GM11168 (cell line): ENCODE measurements around the gene ARID3A.

Experiments used
- in situ Hi-C: fragments of 300-500 bp; cut with MboI; formaldehyde crosslinking; loops from one replicate; pipeline ENCODE4 v1.12.0; 2022; ENCODE audit warnings: low sequenced_read_pairs; ENCODE audit not compliant: unreplicated experiment

The ARID3A gene

DNA sequence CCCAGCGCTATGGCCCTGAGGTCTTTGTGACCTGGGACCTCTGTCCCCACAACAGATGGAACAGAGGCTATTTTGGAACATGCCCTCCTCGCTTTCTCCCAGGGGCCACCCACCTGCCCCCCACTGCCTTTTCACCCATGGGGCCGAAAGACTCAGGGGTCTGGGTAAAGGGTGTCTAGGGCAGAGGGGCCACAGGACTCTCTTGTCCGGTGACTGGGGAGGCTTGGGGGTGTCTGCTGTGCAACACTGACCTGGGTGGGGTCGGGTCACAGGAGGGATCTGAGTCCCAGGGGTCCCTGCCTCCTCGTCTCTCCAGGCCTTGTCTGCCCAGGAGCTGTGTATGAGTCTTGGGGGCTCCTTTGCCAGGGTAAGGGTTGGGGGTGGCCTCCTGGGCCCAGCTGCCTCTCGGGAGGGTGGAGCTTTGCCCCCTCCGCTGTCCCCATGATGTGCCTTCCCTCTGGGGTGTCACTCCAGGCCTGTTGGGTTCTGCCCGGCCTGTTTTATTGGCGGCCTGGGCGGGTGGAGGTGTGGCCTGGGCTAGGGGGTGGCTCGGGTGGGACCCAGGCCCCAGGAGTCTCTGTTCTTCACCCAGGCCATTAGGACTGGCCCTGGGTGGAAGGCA, 2.1 kb downstream of the ARID3A start:
- in situ Hi-C loops = no loop called here

DNA sequence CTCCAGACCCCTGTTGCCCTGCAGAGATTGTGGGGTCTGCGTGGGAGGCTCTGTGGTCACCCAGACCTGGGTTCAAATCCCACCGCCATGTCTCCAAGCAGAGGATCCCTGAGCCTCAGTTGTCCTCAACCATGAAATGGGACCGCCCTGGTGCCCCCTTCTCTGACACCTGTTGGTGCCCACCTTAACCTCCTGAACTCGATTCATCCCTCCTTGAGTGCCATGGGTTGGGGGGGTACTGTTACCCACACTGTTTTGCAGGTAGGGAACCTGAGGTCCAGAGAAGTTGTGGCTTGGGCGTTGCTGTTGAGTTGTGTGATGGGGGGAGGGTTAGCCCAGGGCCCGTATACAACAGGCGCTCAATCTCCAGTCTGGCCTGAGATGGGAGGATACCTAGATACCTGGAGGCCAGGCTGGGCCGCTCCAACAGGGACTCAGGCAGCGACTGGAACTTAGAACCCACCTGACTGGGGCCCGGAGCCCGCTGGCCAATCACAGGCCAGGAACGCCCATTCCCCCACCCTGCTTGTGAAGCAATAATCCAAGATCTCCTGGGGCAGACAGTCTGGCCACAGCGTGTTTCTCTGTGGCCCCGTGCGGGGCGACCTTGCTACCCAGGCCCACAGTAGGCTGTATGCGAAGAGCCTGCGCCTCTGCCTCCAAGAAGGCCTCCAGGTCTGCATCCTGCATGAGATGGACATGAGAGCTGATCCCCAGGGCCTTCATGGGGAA, 2.8 kb downstream of the ARID3A start:
- in situ Hi-C loops = no loop called here

DNA sequence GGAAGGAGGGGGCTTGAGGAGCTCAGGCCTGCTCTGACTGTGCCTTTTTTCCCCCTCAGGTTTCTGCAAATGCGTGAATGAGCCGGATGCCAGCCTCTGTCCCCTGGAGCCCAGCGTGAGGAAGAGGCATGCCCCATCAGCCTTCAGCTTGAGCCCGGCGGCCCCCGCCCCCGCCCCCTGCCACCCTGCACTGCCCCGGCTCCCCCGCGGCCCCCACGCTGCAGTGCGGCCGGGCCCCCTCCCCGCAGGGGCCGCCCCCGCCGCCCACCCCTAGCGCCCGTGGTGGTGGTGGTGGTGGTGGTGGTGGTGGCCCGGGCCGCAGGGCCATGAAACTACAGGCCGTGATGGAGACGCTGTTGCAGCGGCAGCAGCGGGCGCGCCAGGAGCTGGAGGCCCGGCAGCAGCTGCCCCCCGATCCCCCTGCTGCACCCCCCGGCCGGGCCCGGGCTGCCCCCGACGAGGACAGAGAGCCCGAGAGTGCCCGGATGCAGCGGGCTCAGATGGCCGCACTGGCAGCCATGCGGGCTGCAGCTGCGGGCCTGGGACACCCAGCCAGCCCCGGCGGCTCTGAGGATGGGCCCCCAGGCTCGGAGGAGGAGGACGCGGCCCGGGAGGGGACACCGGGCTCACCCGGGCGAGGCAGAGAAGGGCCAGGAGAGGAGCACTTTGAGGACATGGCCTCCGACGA, 3.5 kb downstream of the ARID3A start:
- in situ Hi-C loops = no loop called here

DNA sequence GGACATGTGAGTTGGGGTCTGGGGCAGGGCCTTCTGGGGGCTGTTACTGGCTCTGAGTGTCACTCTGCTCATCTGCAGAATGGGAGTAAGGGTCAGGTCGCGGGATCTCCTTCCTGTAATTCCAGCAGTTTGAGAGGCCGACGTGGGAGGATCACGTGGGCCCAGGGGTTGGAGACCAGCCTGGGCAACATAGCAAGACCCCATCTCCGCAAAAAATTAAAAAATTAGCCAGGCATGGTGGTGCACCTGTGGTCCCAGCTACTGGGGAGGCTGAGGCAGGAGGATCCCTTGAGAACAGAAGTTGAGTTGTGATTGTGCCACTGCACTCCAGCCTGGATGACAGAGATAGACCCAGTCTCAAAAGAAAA, 4.0 kb downstream of the ARID3A start:
- in situ Hi-C loops = no loop called here

DNA sequence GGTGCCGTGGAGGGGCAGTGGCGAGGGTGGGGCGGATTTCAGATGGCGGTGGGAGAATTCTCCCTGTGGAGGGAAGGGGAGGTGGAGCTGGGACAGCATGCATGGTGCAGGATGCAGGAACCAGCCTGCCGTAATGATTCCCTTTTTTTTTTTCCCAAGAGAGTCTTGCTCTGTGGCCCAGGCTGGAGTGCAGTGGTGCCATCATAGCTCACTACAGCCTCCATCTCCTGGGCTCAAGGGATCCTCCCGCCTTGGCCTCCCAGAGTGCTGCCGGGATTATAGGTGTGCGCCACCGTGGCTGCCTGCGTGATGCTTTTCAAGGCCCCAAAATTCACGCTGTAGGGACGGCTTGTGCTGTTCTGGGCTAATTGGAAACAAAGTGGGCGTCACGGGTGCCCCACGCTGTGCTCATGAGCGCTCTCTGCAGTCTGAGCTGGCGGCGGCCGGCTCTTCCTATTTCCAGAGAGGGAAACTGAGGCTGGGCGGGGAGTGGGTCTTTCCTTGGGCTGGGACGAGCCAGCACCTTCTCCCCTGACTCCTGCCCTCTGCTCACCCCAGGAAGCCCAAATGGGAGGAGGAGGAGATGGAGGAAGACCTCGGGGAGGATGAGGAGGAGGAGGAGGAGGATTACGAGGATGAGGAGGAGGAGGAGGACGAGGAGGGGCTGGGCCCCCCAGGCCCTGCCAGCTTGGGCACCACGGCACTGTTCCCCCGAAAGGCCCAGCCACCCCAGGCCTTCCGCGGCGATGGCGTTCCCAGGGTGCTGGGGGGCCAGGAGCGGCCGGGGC, 6.2 kb downstream of the ARID3A start:
- in situ Hi-C loops = no loop called here

DNA sequence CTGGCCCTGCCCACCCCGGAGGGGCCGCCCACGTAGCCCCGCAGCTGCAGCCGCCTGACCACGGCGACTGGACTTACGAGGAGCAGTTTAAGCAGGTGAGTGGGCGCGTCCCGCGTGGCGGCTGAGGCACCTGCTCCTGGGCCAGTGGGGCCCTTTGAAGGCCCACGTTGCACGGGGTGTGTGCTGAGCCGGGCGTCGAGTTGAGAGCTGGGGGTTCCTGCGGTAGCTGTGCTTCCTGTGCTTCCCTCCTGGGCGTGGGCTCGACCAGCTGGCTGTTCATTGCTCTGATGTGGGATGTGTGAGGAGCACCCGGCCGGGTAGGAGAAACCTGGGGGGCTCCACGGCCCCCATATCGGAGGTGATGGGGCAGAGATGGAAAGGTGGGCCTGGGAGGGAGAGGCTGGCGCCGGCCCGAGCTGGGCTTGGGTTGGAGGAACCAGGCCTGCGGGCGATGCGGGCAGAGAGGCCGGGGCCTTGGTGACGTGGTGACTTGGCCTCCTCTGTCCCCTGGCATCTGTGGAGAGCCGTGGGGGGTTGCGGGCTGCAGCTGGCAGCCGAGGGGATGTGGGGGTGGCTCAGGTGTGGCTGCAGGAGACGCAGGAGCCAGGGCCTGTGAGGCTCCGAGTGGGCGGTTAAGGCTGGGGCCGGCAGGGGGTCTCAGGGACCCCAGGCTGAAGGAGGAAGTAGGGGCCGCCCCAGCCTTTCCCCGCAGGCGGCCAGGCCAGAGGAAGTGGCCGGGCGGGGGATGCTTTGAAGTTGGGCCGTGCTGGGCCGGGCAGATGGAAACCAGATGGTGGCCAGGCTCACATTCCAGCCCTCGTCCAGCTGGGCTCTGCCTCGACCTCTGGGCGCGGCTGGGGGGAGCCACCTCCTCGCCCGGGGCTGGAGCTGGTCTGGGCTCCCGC, 7.1 kb downstream of the ARID3A start:
- in situ Hi-C loops = no loop called here

DNA sequence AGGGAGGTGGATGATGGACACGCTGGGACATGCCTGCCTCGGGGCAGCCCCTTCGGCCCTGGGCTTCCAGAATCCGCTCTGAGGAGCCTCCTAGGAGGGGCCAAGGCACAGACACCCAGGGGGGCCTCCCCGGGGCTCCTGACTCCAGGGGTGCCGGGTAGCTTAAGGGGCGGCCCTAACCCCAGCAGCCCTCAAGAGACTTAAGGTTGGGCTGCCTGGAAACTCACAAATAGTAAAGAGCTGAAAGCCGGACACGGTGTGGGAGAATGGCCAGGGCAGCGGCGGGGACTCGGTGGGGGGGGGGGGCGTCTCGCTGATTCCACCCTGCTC, 7.7 kb downstream of the ARID3A start:
- in situ Hi-C loops = no loop called here

DNA sequence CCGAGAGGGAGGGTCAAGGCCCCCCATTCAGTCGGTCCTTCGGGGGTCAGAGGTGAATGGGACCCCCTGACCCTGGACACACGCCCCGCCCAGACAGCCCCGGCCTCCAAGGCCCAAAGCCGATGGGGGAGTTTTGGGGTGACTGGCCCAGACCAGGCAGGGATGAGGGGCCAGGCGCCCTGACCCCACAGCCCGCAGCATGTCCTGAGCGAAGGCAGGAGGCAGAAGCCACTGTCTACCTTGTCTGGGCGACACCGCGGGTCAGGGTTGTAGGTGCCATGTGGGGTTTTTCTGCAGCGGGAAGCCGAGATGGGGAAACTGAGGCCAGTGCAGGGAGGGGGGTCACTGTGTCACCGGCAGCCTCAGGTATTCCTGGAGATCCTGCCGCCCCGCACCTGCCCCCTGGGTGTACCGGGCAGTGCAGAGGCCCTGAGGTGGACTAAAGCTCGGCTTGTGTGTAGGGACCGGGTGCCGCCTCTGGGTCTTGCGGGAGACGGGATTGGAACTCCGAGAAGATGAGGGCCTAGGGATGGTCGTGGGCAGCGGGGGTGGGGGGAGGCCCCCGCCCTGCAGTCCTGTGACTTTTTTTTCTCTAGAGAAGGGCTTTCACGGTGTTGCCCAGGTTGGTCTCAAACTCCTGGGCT, 8.5 kb downstream of the ARID3A start:
- in situ Hi-C loops = no loop called here

DNA sequence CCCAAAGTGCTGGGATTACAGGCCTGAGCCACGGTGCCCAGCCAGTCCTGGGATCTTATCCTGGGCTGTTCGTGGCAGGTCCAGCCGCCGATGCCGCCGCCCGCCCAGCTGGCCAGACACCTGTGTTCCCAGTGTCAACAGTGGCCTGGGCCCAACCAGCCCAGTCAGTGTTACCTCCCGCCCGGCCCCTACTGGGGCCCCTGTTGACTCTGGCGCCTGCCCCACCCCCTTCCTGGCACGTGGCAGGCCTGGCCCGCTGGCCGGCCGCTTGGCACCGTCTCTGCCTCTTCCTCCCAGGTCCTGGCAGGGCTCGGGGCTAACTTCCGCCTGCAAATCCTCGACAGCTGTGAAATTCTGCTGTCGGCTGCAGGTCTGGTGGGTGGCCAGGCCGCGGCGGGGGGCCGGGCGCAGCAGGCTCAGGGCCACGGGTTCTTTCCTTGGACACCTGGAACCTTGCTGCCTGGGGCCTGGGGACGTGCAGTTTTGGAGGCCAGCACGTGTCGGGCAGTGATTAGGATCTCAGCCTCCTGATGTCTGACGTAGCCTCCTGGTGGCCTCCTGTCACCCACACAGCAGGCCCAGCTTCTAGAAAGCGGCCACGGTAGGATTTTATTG, 9.1 kb downstream of the ARID3A start:
- in situ Hi-C loops = no loop called here

DNA sequence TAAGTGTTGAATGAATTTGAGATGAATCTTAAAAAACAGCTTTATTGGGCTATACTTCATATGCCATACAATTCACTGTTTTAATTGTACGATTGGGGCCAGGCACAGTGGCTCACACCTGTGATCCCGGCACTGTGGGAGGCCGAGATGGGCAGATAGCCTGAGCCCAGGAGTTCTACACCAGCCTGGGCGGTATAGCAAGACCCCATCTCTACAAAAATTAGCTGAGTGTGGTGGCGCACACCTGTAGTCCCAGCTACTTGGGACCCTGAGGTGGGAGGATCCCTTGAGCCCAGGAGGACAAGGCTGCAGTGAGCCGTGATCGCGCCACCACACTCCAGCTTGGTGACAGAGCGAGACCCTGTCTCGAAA, 10.3 kb downstream of the ARID3A start:
- in situ Hi-C loops = no loop called here

DNA sequence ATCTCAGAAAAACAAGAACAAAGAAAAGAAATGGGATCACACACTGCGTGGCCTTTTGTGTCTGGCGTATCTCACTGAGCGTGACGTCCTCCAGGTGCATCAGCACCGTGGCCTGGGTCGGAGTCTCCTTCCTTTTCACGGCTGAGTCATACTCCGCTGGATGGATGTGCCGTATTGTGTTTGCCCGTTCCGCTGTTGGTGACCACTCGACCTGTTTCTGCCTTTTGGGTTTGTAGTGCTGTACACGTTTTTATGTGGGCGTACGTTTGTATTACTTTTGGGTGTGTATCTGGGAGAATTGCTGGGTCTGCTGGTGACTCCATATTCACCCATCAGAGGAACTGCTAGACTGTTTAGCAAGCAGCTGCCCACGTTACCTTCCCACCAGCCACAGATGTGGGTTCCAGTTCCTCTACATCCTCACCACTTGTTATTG, 11.4 kb downstream of the ARID3A start:
- in situ Hi-C loops = no loop called here

DNA sequence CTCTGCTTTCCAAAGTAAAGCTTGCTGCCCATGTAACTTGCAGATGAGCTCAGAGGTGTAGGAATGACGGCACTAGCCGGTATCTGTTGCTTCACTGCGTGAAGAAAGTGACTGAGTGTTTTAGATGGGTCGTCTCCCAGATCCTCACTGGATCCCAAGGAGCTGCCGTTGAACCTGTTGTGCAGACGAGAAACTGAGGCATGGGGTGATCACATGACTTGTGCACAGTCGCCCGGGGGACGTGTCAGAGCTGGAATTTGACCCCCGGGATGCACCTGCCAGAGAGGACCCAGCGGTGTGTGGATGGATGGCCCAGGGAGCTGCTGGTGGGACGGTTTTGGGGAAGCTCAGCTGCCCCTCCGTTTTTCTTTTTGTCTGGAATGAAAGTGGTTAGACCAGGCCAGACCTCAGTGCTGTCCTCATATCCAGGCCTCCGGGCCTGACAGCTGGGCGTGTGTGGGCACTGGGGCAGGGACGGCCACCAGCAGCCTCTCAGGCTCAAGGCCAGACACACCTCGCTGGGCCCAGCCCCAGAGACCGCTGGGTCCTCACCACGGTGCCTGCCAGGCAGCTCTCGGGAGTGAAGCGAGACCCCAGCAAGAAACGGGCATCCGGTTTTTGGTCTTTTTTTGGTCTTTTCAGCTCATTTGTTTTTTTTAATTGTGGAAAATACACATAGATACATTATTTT, 12.5 kb downstream of the ARID3A start:
- in situ Hi-C loops = no loop called here

DNA sequence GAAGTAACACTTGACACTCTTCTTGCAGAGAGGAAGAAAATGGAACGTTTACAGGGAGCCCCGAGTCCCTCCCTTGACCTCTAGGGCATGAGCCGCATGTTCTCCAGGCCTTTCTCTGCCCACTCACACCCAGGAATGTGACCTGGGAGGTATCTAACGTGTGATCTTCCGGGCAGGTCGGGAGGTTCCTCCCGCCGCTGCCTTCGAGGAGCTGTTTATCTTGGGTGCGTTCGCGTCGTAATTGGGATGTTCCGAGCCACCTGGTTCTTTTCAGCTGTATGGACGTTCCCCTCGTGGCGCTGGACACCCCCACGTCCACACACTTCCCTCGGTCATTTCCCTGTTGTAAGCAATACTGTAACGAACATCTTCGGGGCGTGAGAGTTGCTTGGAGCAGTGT, 13.6 kb downstream of the ARID3A start:
- in situ Hi-C loops = no loop called here

DNA sequence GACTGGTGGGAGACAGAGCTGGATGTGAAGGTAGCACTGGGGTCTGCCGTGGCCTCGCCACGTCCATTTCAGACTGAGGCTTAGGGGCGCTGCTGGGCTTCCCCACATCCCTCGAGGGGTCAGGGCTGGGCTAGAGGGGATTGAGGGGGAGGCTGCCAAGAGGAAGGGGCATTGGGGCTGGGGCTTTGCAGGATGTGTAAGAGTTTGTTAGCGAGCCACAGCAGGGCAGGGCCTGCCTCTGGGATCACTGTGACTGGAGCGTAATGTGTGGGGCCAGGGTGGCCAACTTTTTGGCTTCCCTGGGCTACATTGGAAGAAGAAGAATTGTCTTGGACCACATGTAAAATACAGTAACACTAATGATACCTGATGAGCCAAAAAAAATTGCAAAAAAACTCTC, 14.1 kb downstream of the ARID3A start:
- in situ Hi-C loops = no loop called here

DNA sequence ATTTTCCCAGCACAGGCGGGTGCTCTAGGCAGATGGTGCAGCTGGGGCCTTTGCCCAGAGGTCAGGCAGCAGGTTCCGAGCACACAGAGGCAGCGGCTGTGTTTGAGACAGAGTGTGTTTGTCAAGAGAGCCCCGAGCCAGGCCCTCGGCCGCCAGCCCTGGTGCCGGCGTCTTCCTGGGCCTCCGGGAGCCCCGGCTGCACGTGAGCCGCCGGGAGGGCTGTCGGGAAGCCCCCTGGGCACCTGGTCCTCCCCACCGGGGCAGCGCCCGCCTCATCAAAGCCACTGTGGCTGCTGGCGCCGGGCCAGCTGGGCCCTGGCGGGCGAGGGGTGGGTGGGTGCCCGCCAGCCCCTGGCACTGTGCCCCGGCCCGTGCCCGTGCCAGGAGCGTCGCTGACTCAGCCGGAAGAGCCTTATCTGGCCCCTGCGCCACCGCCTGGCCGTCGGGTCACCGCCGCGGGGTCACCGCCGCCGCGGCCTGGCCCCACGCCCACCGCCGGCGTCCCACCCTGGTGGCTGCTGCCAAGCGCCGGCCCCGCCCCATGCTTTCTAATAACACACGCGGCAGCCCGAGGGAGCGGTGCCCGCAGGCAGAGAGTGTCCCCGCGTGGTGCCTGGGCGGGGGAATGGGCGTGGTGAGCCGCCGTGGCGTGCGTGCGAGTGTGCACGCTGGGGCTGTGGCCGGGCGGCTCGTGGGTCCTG, 14.9 kb downstream of the ARID3A start:
- in situ Hi-C loops = no loop called here

DNA sequence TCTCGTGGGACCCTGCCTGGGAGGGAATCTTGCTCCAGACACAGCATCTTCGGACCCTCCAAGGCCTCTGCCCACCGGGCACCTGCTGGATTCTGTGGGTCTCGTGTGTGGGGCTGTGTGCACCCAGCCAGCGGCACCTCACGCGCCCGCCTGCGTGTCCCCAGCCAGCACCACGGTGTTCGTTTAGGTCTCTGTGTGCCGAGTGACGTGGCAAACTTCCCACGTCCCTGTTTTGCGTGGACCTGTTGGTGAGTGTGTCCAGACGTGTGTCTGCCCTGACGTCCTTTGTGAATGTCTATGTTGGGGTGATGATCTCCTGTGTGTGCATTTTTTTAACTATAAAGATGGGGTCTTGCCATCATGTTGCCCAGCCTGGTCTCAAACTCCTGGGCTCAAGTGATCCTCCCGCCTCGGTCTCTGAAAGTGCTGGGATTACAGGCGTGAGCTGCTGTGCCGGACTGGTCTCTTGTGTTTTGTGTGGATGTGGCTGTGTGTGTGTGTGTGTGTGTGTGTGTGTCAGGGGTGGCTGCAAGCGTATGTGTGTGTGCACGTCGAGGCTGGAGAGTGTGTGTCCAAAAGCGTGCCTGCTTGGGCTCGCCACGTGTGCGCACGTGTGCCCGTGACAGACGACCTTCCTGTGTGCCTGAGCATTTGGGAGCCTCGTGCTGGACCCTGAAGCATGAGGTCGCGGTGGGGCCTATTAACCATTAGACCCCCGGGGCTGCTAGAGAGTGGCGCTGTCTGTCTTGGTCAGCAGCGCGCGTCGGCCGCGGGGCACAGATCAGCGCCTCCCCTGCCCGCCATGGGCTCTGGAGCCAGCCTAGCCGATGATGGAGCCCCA, 15.7 kb downstream of the ARID3A start:
- in situ Hi-C loops = no loop called here

DNA sequence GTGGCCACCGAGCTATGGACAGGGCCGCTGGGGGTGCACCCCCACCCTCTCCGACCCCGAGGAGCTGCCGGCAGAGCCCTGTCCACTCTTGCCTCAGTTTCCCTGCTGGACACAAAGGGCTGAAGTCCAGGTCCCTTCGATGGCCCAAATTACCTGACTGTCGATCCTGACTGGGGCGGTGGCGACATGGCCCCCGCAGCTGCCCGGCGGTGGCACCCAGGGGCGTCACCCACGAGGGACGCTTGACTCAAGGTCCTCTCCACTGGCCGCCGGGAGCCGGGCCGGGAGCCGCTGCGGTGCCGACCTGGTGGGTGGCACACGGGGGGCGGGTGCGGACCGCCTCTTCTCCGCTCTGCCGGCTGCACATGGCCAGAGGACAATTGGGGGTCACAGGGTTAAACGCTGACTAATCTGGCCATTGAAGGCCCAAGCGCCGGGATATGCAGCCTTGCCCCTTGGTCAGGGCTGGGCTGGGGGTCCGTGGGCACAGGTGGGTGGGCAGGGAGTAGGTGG, 16.4 kb downstream of the ARID3A start:
- in situ Hi-C loops = no loop called here
